ENCODE measurements around the gene LBHD2. TPM values are rescaled to one million over a fixed set of nuclear protein-coding genes. Genes with fewer than 3 reads are reported as not detected.

The LBHD2 gene
- polyA plus RNA-seq, 1 of the 3 experiments (the other 2 are of a cell fraction): not detected

- TF ChIP-seq NFIC (IDR thresholded peaks at IDR 0.05; ENCODE audit: borderline replicate concordance): no peak
- TF ChIP-seq, protein P1, sequence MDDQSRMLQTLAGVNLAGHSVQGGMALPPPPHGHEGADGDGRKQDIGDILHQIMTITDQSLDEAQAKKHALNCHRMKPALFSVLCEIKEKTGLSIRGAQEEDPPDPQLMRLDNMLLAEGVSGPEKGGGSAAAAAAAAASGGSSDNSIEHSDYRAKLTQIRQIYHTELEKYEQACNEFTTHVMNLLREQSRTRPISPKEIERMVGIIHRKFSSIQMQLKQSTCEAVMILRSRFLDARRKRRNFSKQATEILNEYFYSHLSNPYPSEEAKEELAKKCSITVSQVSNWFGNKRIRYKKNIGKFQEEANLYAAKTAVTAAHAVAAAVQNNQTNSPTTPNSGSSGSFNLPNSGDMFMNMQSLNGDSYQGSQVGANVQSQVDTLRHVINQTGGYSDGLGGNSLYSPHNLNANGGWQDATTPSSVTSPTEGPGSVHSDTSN (IDR thresholded peaks at IDR 0.05): no peak
- TF ChIP-seq TEAD4 (IDR thresholded peaks at IDR 0.05; ENCODE audit: borderline replicate concordance, insufficient read depth): no peak
- no peak for TF ChIP-seq ELF1 (IDR thresholded peaks at IDR 0.05)
- TF ChIP-seq GABPA (IDR thresholded peaks at IDR 0.05; ENCODE audit: low read depth): no peak
- TF ChIP-seq, protein P2, sequence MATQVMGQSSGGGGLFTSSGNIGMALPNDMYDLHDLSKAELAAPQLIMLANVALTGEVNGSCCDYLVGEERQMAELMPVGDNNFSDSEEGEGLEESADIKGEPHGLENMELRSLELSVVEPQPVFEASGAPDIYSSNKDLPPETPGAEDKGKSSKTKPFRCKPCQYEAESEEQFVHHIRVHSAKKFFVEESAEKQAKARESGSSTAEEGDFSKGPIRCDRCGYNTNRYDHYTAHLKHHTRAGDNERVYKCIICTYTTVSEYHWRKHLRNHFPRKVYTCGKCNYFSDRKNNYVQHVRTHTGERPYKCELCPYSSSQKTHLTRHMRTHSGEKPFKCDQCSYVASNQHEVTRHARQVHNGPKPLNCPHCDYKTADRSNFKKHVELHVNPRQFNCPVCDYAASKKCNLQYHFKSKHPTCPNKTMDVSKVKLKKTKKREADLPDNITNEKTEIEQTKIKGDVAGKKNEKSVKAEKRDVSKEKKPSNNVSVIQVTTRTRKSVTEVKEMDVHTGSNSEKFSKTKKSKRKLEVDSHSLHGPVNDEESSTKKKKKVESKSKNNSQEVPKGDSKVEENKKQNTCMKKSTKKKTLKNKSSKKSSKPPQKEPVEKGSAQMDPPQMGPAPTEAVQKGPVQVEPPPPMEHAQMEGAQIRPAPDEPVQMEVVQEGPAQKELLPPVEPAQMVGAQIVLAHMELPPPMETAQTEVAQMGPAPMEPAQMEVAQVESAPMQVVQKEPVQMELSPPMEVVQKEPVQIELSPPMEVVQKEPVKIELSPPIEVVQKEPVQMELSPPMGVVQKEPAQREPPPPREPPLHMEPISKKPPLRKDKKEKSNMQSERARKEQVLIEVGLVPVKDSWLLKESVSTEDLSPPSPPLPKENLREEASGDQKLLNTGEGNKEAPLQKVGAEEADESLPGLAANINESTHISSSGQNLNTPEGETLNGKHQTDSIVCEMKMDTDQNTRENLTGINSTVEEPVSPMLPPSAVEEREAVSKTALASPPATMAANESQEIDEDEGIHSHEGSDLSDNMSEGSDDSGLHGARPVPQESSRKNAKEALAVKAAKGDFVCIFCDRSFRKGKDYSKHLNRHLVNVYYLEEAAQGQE (IDR thresholded peaks at IDR 0.05; ENCODE audit: low read depth, low read length): no peak
- no peak for TF ChIP-seq MAX (IDR thresholded peaks at IDR 0.05; ENCODE audit: low read depth)
- TF ChIP-seq MXI1 (IDR thresholded peaks at IDR 0.05; ENCODE audit: low read depth, low read length): no peak
- no peak for TF ChIP-seq SMC3 (IDR thresholded peaks at IDR 0.05; ENCODE audit: low read depth, low read length)
- TF ChIP-seq FOSL2 (IDR thresholded peaks at IDR 0.05; ENCODE audit: borderline replicate concordance, low read depth): no peak
- no peak for TF ChIP-seq MEF2A (IDR thresholded peaks at IDR 0.05; ENCODE audit: borderline replicate concordance, low read depth)
- no peak for TF ChIP-seq RCOR1 (IDR thresholded peaks at IDR 0.05; ENCODE audit: low read length)
- TF ChIP-seq CTCF (IDR thresholded peaks at IDR 0.05): no peak
- TF ChIP-seq YY1 (IDR thresholded peaks at IDR 0.05; ENCODE audit: low read depth): no peak
- TF ChIP-seq ZBTB33 (IDR thresholded peaks at IDR 0.05; ENCODE audit: borderline replicate concordance, low read depth): no peak
- no peak for TF ChIP-seq RAD21 (IDR thresholded peaks at IDR 0.05; ENCODE audit: low read length)
- Histone ChIP-seq H3K27me3 (ENCODE audit: insufficient read depth) (no peaks in the 10 kb centered on the region), H3K9me2 (no peaks in the 10 kb centered on the region), H2AFZ (ENCODE audit: low read depth) (no peak overlapping the region), H3K4me1 (ENCODE audit: control insufficient read depth in 1 of 2, insufficient read depth in 2 of 2, low read depth in 1 of 2, low read length in 1 of 2) (peaks cover 15% of the 10 kb centered on the region in 2 experiments; a peak in 2 of 4 replicates), H3K36me3 (replicated peaks in 1 of 2; ENCODE audit: control insufficient read depth in 1 of 2, insufficient read depth in 2 of 2, low read length in 1 of 2) (peaks cover 5 to 10% of the 10 kb centered on the region in 2 experiments), H4K20me1 (ENCODE audit: insufficient read depth) (peaks cover 88% of the 10 kb centered on the region), H3F3A (replicated peaks; ENCODE audit: insufficient read depth) (no peaks in the 10 kb centered on the region), H3K79me2 (ENCODE audit: insufficient read depth) (peaks cover 94% of the 10 kb centered on the region), H3K9me3 (no peaks in the 10 kb centered on the region), H3K4me2 (no peak overlapping the region), H3K9ac (no peak overlapping the region), H3K4me3 (ENCODE audit: low read depth in 2 of 2, low read length in 1 of 2) (no peak overlapping the region), H3K27ac (ENCODE audit: low read depth in 2 of 2, low read length in 1 of 2) (no peak overlapping the region)
- no peak for DNase-seq
- 83% methylated on average over 10 of the region's 10 CpGs for WGBS (ENCODE audit: low lambda C conversion rate)
- POLR2A ChIA-PET: no interaction called here
- CTCF ChIA-PET: interaction anchor here (0.7 to 1.0 kb wide), 3 partner anchors 14 to 53 kb away, joined by 3 read pairs; no protein-coding TSS in a partner anchor
Observed at GRCh38 chr14:103052407-103052806, 31.6 kb upstream of the LBHD2 start.
